CD4-positive, alpha-beta memory T cell (primary cell): ENCODE data around the gene ZCWPW1. TPM values are rescaled to one million over a fixed set of nuclear protein-coding genes. Genes with fewer than 3 reads are reported as not detected.
A peak's percentile ranks its signal among the peaks of the same experiment; 100 is the strongest.

Source experiments
- CTCF ChIA-PET: fragments of 350-600 bp; sonication (Branson Sonifier 250); formaldehyde crosslinking; loops from one replicate; lab custom pipeline; 2021; ENCODE audit warnings: inconsistent platforms; ENCODE audit not compliant: partially characterized antibody; lab: Charles Lee
- POLR2A ChIA-PET: fragments of 350-600 bp; sonication (Branson Sonifier 250); formaldehyde crosslinking; loops from one replicate; lab custom pipeline; 2021; ENCODE audit not compliant: partially characterized antibody; lab: Charles Lee
- DNase-seq, 5 donors: peaks; one replicate each; pipeline versions ENCODE4 v3.0.0 to v3.0.0-alpha.2; 2020 to 2022; ENCODE audit warnings: mixed read lengths in 1 of 5
- H3K27ac ChIP-seq: one replicate; pipeline ENCODE4 v1.7.0; 2013; ENCODE audit warnings: low read depth, low read length
- H3K27me3 ChIP-seq: 2 replicates; pipeline ENCODE4 v1.7.0; 2013; ENCODE audit warnings: mild to moderate bottlenecking, low read length, moderate library complexity; ENCODE audit not compliant: insufficient read depth
- H3K36me3 ChIP-seq: 2 replicates; pipeline ENCODE4 v1.7.0; 2013; ENCODE audit warnings: mild to moderate bottlenecking, low read length, moderate library complexity; ENCODE audit not compliant: insufficient read depth
- H3K4me1 ChIP-seq: 2 replicates; pipeline ENCODE4 v1.7.0; 2013; ENCODE audit warnings: mild to moderate bottlenecking, low read length, moderate library complexity; ENCODE audit not compliant: insufficient read depth
- H3K4me3 ChIP-seq, 2 donors: one replicate each; pipeline ENCODE4 v1.7.0; 2013; ENCODE audit warnings: low read length in 2 of 2, mild to moderate bottlenecking in 1 of 2
- H3K9me3 ChIP-seq, 2 donors: one replicate each; pipeline ENCODE4 v1.7.0; 2013; ENCODE audit warnings: low read length in 2 of 2, control low read depth in 1 of 2; ENCODE audit not compliant: control insufficient read depth in 1 of 2
- H3K27ac Mint-ChIP-seq, 7 donors: one replicate each; pipeline ENCODE4 v1.8.0; 2020 to 2021; ENCODE audit warnings: mixed read lengths in 7 of 7, mild to moderate bottlenecking in 6 of 7, inconsistent platforms in 3 of 7, moderate library complexity in 3 of 7
- H3K27me3 Mint-ChIP-seq, 2 donors: one replicate each; pipeline ENCODE4 v1.8.0; 2020 to 2021; ENCODE audit warnings: mixed read lengths in 2 of 2
- H3K36me3 Mint-ChIP-seq, 2 donors: one replicate each; pipeline ENCODE4 v1.8.0; 2020 to 2021; ENCODE audit warnings: mixed read lengths in 2 of 2, inconsistent platforms in 1 of 2, mild to moderate bottlenecking in 1 of 2
- H3K4me1 Mint-ChIP-seq, 4 donors: one replicate each; pipeline ENCODE4 v1.8.0; 2020 to 2021; ENCODE audit warnings: mixed read lengths in 4 of 4, mild to moderate bottlenecking in 1 of 4
- H3K4me3 Mint-ChIP-seq, 8 donors: one replicate each; pipeline ENCODE4 v1.8.0; 2020 to 2021; ENCODE audit warnings: mixed read lengths in 8 of 8, mild to moderate bottlenecking in 7 of 8, moderate library complexity in 6 of 8, inconsistent platforms in 3 of 8
- H3K9me3 Mint-ChIP-seq, 8 donors: one replicate each; pipeline ENCODE4 v1.8.0; 2020 to 2021; ENCODE audit warnings: mixed read lengths in 8 of 8, mild to moderate bottlenecking in 5 of 8, inconsistent platforms in 3 of 8, moderate library complexity in 1 of 8
- intact Hi-C: fragments of 100-400 bp; cut with micrococcal nuclease; formaldehyde crosslinking; loops from one replicate; pipeline ENCODE4 v1.15.1; 2023
- polyA plus RNA-seq, 2 donors: library from polyadenylated mRNA; unstranded; fragments of 300-500 nt; fragmentation: Illumina TruSeq; gene quantifications; one replicate each; pipeline ENCODE4 v1.2.3, GENCODE V29; 2021
- total RNA-seq, 2 experiments: library from RNA; stranded (reverse); gene quantifications; one replicate each; pipeline ENCODE4 v1.2.3, GENCODE V29; 2021

Gene ZCWPW1
- total and polyA plus RNA-seq, 4 experiments from 2014 or later = 5.0 to 12.4 (median 8.1) TPM

- H3K36me3 ChIP-seq = peaks cover 49% of the 10 kb centered on the region
- ChIA-PET CTCF (interaction anchor here (1.5 to 2.7 kb wide), 3 partner anchors 10 to 91 kb away, joined by 6 to 20 read pairs (median 9); no protein-coding TSS in a partner anchor), POLR2A (interaction anchor here (0.7 to 9.2 kb wide), 5 partner anchors 10 to 212 kb away, joined by 3 to 121 read pairs (median 7); partner anchors contain the start of genes FBXO24 and LRCH4)
- peaks cover 31 to 64% (median 44%) of the 10 kb centered on the region in 4 donors for H3K4me1 Mint-ChIP-seq
- H3K9me3 ChIP-seq = no peaks in the 10 kb centered on the region
- intact Hi-C loops = no loop called here
- H3K4me1 ChIP-seq = peaks cover 57% of the 10 kb centered on the region
- peak overlapping the region in 4 of 8 donors; percentile 38 to 54 (median 41) for H3K4me3 Mint-ChIP-seq
- H3K27ac ChIP-seq = peak overlapping the region; percentile 19
- H3K9me3 Mint-ChIP-seq = no peaks in the 10 kb centered on the region
- H3K36me3 Mint-ChIP-seq = peaks cover 17 to 59% of the 10 kb centered on the region in 2 donors
- no peak overlapping the region for H3K4me3 ChIP-seq
- H3K27me3 Mint-ChIP-seq = no peaks in the 10 kb centered on the region
- H3K27ac Mint-ChIP-seq = peak overlapping the region in 6 of 7 donors; percentile 65 to 75 (median 70)
- H3K27me3 ChIP-seq = no peaks in the 10 kb centered on the region
- DNase-seq = peak in 1 of 5 donors; percentile 47
These were observed 44.5 kb upstream of the ZCWPW1 start for GRCh38 chr7:100472854-100473499.

DNA sequence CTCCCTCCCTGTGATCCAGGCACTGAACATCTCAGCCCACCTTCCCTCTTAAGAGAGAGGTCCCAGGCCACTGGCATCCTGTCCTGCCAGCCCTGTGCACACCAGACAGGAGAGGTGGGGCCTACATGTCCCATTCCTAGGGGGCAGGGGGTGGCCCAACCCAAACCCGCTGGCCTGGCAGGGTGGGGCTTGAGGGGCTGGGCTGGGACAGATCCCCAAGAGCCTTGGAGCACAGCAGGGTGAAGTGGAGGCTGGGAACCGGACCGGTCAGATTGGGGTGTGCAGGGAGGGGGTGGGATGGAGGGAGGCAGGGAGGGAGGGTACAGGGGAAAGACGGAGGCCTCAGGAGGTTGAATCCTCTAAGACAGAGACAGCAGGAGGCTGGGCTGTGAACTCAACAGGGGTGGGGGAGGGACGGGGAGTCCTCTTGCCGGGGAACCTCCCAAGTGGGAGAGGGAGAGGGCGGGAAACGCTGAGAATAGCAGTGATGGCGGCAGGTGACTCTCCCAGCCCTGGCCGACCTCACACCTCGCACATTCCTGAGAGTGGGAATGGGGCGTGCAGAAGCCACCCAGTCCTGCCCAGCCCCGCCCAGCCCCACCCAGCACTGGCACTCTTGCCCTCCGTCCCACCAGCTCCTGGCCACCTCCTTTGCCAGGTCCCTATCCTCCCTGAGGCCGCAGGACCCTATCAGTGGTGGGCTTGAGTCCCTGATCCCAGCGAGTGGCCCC, 43.8 kb upstream of the ZCWPW1 start:
- peak overlapping the region in 1 of 8 donors; percentile 39 for H3K4me3 Mint-ChIP-seq
- POLR2A ChIA-PET = interaction anchor here (1.0 to 9.2 kb wide), 2 partner anchors 10 to 73 kb away, joined by 5 to 121 read pairs; no protein-coding TSS in a partner anchor
- H3K36me3 ChIP-seq = peaks cover 56% of the 10 kb centered on the region

GRCh38 chr7:100471021-100471420, 42.5 kb upstream of the ZCWPW1 start:
- no peak for DNase-seq
- POLR2A ChIA-PET = interaction anchor here (1.3 to 2.1 kb wide), 5 partner anchors 12 to 116 kb away, joined by 4 to 12 read pairs (median 7); partner anchors contain the start of genes AGFG2 and PPP1R35
- no peaks in the 10 kb centered on the region for H3K27me3 Mint-ChIP-seq
- peaks cover 49% of the 10 kb centered on the region for H3K36me3 ChIP-seq
- H3K27me3 ChIP-seq = no peaks in the 10 kb centered on the region
- no peaks in the 10 kb centered on the region for H3K9me3 ChIP-seq
- H3K36me3 Mint-ChIP-seq = peaks cover 12 to 51% of the 10 kb centered on the region in 2 donors
- H3K27ac ChIP-seq = no peak overlapping the region
- H3K4me1 Mint-ChIP-seq = peaks cover 25 to 50% (median 37%) of the 10 kb centered on the region in 4 donors
- peaks cover 42% of the 10 kb centered on the region for H3K4me1 ChIP-seq
- H3K9me3 Mint-ChIP-seq = no peaks in the 10 kb centered on the region
- peak overlapping the region in 4 of 7 donors; percentile 4 to 77 (median 50) for H3K27ac Mint-ChIP-seq
- intact Hi-C loops = no loop called here
- no peak overlapping the region for H3K4me3 ChIP-seq
- CTCF ChIA-PET = interaction anchor here (0.6 to 4.2 kb wide), 6 partner anchors 9 to 235 kb away, joined by 3 to 76 read pairs (median 6); partner anchors contain the start of genes NYAP1, POP7 and TSC22D4
- H3K4me3 Mint-ChIP-seq = peak overlapping the region in 1 of 8 donors; percentile 46

More for the DNA sequence above, 43.8 kb upstream of the ZCWPW1 start:
- peaks cover 55% of the 10 kb centered on the region for H3K4me1 ChIP-seq
- no peak overlapping the region for H3K4me3 ChIP-seq
- H3K9me3 Mint-ChIP-seq = no peaks in the 10 kb centered on the region
- H3K36me3 Mint-ChIP-seq = peaks cover 17 to 59% of the 10 kb centered on the region in 2 donors
- intact Hi-C loops = no loop called here
- H3K27me3 Mint-ChIP-seq = no peaks in the 10 kb centered on the region
- H3K27ac ChIP-seq = peak overlapping the region; percentile 19
- CTCF ChIA-PET = interaction anchor here (2.7 kb wide), 1 partner anchor 87 kb away, joined by 20 read pairs; no protein-coding TSS in a partner anchor
- peaks cover 31 to 62% (median 46%) of the 10 kb centered on the region in 4 donors for H3K4me1 Mint-ChIP-seq
- DNase-seq = no peak
- H3K27me3 ChIP-seq = no peaks in the 10 kb centered on the region
- H3K9me3 ChIP-seq = no peaks in the 10 kb centered on the region
- H3K27ac Mint-ChIP-seq = peak overlapping the region in 5 of 7 donors; percentile 10 to 77 (median 70)

DNA sequence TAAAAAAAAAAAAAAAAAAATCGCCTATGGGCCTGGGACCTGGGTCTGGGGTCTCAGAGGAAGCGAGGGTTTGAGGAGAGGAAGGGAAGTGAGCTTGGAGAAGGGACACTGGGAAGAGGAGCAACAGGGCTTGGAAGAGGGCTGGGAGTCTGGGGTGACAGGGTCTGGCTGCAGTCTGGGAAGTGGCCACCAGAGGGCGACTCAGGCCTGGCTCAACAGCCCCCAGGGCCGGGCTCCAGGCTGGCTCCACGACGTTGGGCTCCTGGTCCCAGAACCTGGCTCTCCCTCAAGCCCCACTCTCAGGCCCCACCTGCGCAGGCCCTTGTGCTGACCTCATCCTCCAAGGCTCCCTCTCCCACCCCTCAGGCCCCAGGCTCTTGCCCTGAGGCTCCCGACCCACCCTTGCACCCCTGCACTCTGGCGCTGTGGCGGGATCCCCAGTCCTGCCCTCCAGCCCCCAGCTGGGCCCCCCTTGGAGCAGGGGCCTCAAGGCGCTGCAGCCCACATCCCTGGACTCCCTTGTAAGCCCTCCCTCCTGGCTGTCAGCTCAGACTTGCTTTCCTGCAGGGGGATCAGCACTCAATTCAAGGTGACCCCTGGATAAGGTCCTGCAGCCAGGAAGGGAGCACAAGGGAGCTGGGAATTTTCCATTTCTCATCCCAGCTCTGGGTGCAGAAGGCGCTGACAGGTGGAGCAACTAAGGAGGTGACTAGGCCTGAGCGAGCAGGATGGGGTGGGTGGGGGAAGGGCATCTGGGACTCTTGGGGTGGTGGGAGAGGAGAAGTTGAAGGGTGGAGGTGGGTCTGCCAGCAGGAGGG, 40.9 kb upstream of the ZCWPW1 start:
- no peaks in the 10 kb centered on the region for H3K9me3 ChIP-seq
- H3K27me3 ChIP-seq = no peaks in the 10 kb centered on the region
- Mint-ChIP-seq H3K27ac (peak overlapping the region; percentile 57 to 87 (median 70)), H3K4me1 (peaks cover 17 to 37% (median 27%) of the 10 kb centered on the region in 4 donors), H3K36me3 (peaks cover 17 to 46% of the 10 kb centered on the region in 2 donors), H3K27me3 (no peaks in the 10 kb centered on the region), H3K4me3 (no peak overlapping the region), H3K9me3 (no peaks in the 10 kb centered on the region)
- intact Hi-C loops = loop anchor here (1.0 kb wide), 3 partner anchors 10 to 90 kb away; partner anchors contain the start of genes NYAP1 and TSC22D4
- CTCF ChIA-PET = interaction anchor here (0.6 to 4.2 kb wide), 36 partner anchors 9 to 383 kb away, joined by 3 to 76 read pairs (median 6); partner anchors contain the start of genes FBXO24, LRCH4, NYAP1 and POP7
- H3K36me3 ChIP-seq = peaks cover 36% of the 10 kb centered on the region
- POLR2A ChIA-PET = interaction anchor here (0.7 to 3.8 kb wide), 19 partner anchors 9 to 236 kb away, joined by 3 to 26 read pairs (median 4); partner anchors contain the start of genes AGFG2, POP7, PPP1R35 and TSC22D4
- H3K27ac ChIP-seq = no peak overlapping the region
- DNase-seq = peak; percentile 71 to 78 (median 72)
- H3K4me3 ChIP-seq = no peak overlapping the region
- H3K4me1 ChIP-seq = peaks cover 26% of the 10 kb centered on the region

DNA sequence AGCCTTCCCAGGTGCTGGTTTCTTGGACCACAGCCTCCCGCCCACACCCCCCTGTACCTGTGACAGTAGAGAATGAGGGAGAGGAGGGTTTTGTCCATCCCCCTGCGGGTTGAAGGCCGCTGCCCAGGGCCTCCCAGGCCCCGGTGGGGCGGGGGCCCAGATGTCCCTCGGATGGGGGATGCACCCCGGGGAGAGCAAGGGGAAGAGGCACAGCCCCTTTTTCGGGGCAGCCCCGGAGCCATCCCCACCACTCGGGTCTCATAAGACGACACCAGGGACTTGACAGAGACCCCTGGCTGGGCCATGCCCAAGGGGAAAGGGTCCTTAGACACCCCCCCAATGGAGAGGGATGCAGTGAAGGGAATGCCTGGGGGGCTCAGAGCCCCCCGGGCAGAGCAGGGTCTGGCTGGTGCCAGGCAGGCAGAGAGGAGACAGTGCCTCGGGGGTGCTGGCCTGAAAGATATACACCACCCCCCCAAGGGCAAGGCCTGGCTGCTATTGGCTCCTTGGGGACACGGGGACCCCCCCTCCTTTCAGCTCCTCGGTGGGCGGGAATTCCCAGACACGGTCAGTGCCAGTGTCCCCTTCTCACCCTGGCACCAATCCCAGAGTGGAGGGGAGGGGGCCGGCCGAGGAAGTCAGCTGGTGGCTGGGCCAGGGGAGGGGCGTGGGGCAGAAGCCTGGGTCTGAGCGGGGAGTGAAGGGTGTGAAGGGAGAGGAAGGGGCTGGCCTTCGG, 39.3 kb upstream of the ZCWPW1 start:
- no peaks in the 10 kb centered on the region for H3K9me3 ChIP-seq
- no peak overlapping the region for H3K27ac ChIP-seq
- H3K4me3 ChIP-seq = no peak overlapping the region
- ChIA-PET POLR2A (interaction anchor here (1.2 to 3.8 kb wide), 3 partner anchors 10 to 92 kb away, joined by 6 to 26 read pairs (median 8); partner anchors contain the start of gene TSC22D4), CTCF (interaction anchor here (1.1 to 4.2 kb wide), 5 partner anchors 12 to 116 kb away, joined by 3 to 76 read pairs (median 8); partner anchors contain the start of genes NYAP1 and TSC22D4)
- H3K4me1 ChIP-seq = peaks cover 12% of the 10 kb centered on the region
- peaks cover 17 to 41% of the 10 kb centered on the region in 2 donors for H3K36me3 Mint-ChIP-seq
- H3K27ac Mint-ChIP-seq = no peak overlapping the region
- no peaks in the 10 kb centered on the region for H3K27me3 Mint-ChIP-seq
- intact Hi-C loops = no loop called here
- H3K9me3 Mint-ChIP-seq = no peaks in the 10 kb centered on the region
- H3K27me3 ChIP-seq = no peaks in the 10 kb centered on the region
- no peak for DNase-seq
- no peak overlapping the region for H3K4me3 Mint-ChIP-seq
- peaks cover 23% of the 10 kb centered on the region for H3K36me3 ChIP-seq
- peaks cover 8 to 25% (median 14%) of the 10 kb centered on the region in 4 donors for H3K4me1 Mint-ChIP-seq
